Adipose tissue (tissue), 3 donors: ENCODE measurements around the gene OLR1. TPM values are rescaled to one million over a fixed set of nuclear protein-coding genes. Genes with fewer than 3 reads are reported as not detected.
"Not testable (repeated sequence)": the region's sequence is repeated elsewhere in the genome, so short reads cannot be mapped to it uniquely, and the experiment has no call there.

Experiments
- H3K27ac ChIP-seq: one replicate; pipeline ENCODE4 v1.5.1; 2013; ENCODE audit warnings: low read depth, low read length
- WGBS, 3 donors: extraction: QIAGEN DNeasy Blood & Tissue Kit; methylation state at CpG; one replicate each; pipeline ENCODE4 v1.1.7; 2013; 5-methylcytosine and 5-hydroxymethylcytosine counted together
- polyA plus RNA-seq, 3 donors: library from polyadenylated mRNA; stranded (reverse); fragments of 200-250 nt; gene quantifications; one replicate each; pipeline ENCODE4 v1.2.3, GENCODE V29; 2013
- donor health status: healthy with polysubstance abuse.
- donor health status: Bipolar disorder and iron deficiency.
- donor health status: healthy.

Gene OLR1
- polyA plus RNA-seq, 3 donors, result 0.06 to 4.9 (median 2.4) TPM

DNA sequence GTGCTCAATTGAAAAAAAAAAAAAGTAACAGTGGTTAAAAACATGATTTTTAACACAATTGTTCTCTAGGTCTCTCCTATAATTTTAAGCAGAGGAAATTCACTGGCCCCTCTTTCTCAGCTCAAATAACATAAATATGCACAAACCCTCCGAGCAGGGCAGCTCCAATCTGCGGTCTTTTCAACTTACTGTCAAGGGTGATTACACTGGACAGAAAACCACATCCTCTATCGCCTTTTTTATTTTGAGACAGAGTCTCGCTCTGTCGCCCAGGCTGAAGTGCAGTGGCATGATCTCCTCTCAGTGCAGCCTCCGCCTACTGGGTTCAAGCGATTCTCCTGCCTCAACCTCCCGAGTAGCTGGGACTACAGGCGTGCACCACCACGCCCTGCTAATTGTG lies 24.3 kb upstream of the OLR1 start:
- WGBS, 3 donors, result 68 to 77% (median 73%) methylated on average over 10 of the region's 10 CpGs
- H3K27ac ChIP-seq, result no peak overlapping the region

DNA sequence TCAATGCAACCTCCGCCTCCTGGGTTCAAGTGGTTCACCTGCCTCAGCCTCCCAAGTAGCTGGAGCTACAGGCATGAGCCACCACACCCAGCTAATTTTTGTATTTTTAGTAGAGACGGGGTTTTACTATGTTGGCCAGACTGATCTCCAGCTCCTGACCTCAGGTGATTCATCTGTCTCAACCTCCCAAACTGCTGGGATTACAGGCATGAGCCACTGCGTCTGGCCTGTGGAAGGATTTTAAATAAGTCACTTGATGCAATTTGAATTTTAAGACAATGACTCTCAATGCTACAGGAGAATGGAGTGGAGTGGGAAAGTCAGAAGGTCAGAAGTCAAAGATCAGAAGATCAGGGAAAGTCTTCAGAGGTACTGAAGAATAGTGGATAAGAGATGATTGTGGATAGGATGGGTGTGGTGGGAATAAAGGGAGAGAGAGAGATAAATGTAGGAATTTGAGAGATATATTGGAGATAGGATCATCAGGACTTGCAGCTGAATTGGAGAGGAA lies 22.3 kb upstream of the OLR1 start:
- H3K27ac ChIP-seq, result no peak overlapping the region
- WGBS, 3 donors, result 85 to 97% (median 93%) methylated on average over 3 of the region's 3 CpGs

- WGBS, 3 donors, result 20 to 25% (median 22%) methylated on average over 2 of the region's 2 CpGs
- no peak overlapping the region for H3K27ac ChIP-seq
Measured at GRCh38 chr12:10191865-10192264, 19.9 kb upstream of the OLR1 start.

- 36 to 50% (median 47%) methylated on average over 13 of the region's 13 CpGs for WGBS, 3 donors
- H3K27ac ChIP-seq, result no peak overlapping the region
Measured at GRCh38 chr12:10190558-10191388, 18.8 kb upstream of the OLR1 start.

- 34 to 61% (median 48%) methylated on average over 5 of the region's 5 CpGs for WGBS, 3 donors
- no peak overlapping the region for H3K27ac ChIP-seq
Measured at GRCh38 chr12:10189653-10190052, 17.7 kb upstream of the OLR1 start.

- not testable (repeated sequence) for H3K27ac ChIP-seq
- WGBS, 3 donors, result 65 to 70% (median 67%) methylated on average over 6 of the region's 6 CpGs
Measured at GRCh38 chr12:10186958-10187357, 15.0 kb upstream of the OLR1 start.

DNA sequence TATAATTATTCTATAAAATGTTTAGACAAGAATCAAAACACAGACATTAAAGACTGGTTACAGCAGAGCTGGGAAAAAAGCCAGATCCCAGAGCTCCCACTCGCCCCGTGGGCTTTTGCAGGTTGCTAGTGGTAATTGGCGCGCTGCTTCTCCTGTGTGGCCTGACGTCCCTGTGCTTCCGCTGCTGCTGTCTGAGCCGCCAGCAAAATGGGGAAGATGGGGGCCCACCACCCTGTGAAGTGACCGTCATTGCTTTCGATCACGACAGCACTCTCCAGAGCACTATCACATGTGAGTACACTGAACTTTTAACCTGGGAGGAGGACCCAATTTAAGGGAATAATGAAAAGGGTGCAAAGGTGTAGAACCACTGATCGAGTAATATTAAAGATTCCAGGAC lies 14.4 kb upstream of the OLR1 start:
- WGBS, 3 donors, result 29 to 63% (median 31%) methylated on average over 11 of the region's 11 CpGs
- H3K27ac ChIP-seq, result no peak overlapping the region

- WGBS, 3 donors, result 29 to 62% (median 38%) methylated on average over 7 of the region's 7 CpGs
- H3K27ac ChIP-seq, result no peak overlapping the region
Measured at GRCh38 chr12:10184261-10184843, 12.4 kb upstream of the OLR1 start.

GRCh38 chr12:10182354-10183049 lies 10.6 kb upstream of the OLR1 start:
- H3K27ac ChIP-seq, result no peak overlapping the region
- WGBS, 3 donors, result 44 to 58% (median 54%) methylated on average over 5 of the region's 5 CpGs

GRCh38 chr12:10179776-10180181 lies 7.8 kb upstream of the OLR1 start:
- H3K27ac ChIP-seq, result no peak overlapping the region
- 62 to 73% (median 67%) methylated on average over 5 of the region's 5 CpGs for WGBS, 3 donors

GRCh38 chr12:10178821-10179220 lies 6.9 kb upstream of the OLR1 start, which contains the start of gene TMEM52B:
Gene TMEM52B (plus strand): TSS chr12:10179032. CDS start chr12:10179575, 543 bp downstream.
- no peak within 1 kb of the TSS for H3K27ac ChIP-seq
- 65 to 84% (median 78%) methylated on average over 4 of the region's 4 CpGs for WGBS, 3 donors

- no peak overlapping the region for H3K27ac ChIP-seq
- WGBS, 3 donors, result 75 to 88% (median 83%) methylated on average over 5 of the region's 5 CpGs
Measured at GRCh38 chr12:10175846-10176636, 4.1 kb upstream of the OLR1 start.

DNA sequence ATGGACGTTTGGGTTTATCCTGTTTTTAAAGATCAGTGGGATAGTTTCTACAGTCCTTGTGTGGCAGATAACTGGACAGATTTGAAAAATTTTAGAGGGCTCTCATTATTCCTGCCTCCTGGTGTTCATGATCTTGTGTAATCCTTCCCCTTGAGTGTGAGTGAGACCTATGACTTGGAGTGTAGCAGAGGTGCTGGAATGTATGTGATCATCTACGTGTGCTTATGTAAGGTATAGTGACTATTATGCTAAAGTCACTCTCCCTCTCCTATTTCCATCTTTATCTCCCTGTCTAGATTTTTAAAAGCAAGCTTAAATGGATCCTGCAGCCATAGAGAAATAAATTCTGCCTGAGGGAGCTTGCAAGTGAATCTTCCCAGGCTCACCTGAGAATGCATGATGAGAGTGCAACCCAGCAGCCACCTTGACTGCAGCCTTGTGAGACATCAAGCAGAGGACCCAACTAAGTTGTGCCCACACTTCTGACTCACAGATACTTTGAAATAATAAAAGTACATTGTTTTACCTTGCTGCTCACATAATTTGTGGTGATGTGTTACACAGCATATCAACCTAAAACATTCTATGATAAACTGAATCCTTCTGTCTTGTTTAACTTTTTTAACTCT lies 3.2 kb upstream of the OLR1 start:
- 71 to 83% (median 72%) methylated on average over 2 of the region's 2 CpGs for WGBS, 3 donors
- no peak overlapping the region for H3K27ac ChIP-seq

- H3K27ac ChIP-seq, result no peak overlapping the region
- WGBS, 3 donors, result 81 to 87% (median 87%) methylated on average over 5 of the region's 5 CpGs
Measured at GRCh38 chr12:10170216-10170615, 1.7 kb downstream of the OLR1 start.

- WGBS, 3 donors, result 67 to 80% (median 69%) methylated on average over 3 of the region's 3 CpGs
- no peak overlapping the region for H3K27ac ChIP-seq
Measured at GRCh38 chr12:10169104-10169503, 2.8 kb downstream of the OLR1 start.

DNA sequence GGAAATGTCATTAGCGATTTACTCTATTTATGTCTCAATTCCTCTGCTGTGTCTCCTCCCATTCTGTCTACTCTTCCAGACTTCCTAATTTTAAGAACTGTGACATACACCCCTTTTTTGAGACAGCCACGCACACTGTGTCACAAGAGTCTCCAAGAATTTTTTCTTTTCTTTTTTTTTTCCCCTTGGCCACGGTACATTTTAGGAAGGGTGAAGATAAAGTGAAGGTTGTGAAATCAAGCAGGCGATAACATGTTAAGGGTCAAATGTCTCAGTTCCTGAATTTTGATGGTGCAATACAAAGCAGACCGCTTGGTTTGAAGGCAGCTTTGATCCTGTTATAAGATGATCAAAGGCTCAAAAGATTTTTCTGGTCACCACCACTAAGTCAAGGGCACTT lies 4.3 kb downstream of the OLR1 start:
- no peak overlapping the region for H3K27ac ChIP-seq
- WGBS, 3 donors, result 36 to 61% (median 38%) methylated on average over 5 of the region's 5 CpGs

DNA sequence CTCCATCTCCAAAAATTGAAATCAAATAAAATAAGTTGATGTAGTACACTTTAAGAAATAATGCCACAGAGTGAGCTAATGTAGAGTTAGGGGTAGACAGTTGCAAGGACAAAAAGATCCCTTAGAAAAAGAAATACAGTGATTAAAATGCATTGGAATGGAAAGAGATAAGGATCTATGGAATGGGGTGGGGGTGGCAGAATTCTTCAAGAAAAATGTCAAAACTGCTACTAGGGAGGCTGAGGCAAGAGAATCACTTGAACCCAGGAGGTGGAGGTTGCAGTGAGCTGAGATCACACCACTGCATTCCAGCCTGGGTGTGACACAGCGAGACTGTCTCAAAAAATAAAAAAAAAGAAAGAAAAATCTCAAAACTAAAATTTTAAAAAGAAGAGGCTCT lies 6.5 kb downstream of the OLR1 start:
- H3K27ac ChIP-seq, result no peak overlapping the region
- 0 to 100% (median 0%) methylated on average over 1 of the region's 1 CpG for WGBS, 3 donors

DNA sequence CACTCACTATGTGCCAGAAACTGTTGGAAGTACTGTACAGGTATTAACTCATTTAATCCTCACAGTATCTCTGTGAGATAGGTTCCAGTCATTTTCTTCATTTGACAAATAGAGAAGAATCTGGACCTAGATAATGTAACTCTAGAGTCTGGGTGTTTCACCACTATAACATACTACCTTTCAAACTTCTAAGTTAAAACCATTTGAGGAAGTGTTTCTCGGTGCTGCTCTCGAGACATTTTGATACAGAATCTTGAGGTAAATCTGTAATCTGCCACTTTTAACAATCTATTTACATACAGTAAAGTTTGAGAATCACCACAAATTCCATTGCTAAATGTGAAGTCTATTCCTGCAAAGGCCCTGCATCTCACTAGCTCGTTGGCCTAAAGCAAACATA lies 8.8 kb downstream of the OLR1 start:
- 62 to 68% (median 63%) methylated on average over 3 of the region's 3 CpGs for WGBS, 3 donors

More for the DNA sequence above, 8.8 kb downstream of the OLR1 start:
- no peak overlapping the region for H3K27ac ChIP-seq
